Nephron (organoid): ENCODE measurements around the gene ACP6.
A peak's percentile ranks its signal among the peaks of the same experiment; 100 is the strongest.

Experiments used
- H3K27ac Mint-ChIP-seq, 3 experiments: 2 replicates each; pipeline ENCODE4 v1.8.0; 2020; ENCODE audit warnings: mixed read lengths in 3 of 3, mild to moderate bottlenecking in 2 of 3, moderate library complexity in 1 of 3
- H3K27me3 Mint-ChIP-seq: 2 replicates; pipeline ENCODE4 v1.8.0; 2021; ENCODE audit warnings: low read depth, mild to moderate bottlenecking, moderate library complexity, mixed read lengths
- H3K36me3 Mint-ChIP-seq: 2 replicates; pipeline ENCODE4 v1.8.0; 2020; ENCODE audit warnings: low read depth, mixed read lengths
- H3K4me1 Mint-ChIP-seq: 2 replicates; pipeline ENCODE4 v1.8.0; 2020; ENCODE audit warnings: mixed read lengths
- H3K4me3 Mint-ChIP-seq, 3 experiments: 2 replicates each; pipeline ENCODE4 v1.8.0; 2020; ENCODE audit warnings: mild to moderate bottlenecking in 3 of 3, mixed read lengths in 3 of 3, moderate library complexity in 2 of 3
- H3K9me3 Mint-ChIP-seq: 2 replicates; pipeline ENCODE4 v1.8.0; 2020; ENCODE audit warnings: mixed read lengths
- TF ChIP-seq, protein P1 (sequence below), 3 experiments: fragments of 200-600 bp; sonication (generic); IDR thresholded peaks; one replicate each; pipeline ENCODE4 v1.5.0; 2021; ENCODE audit warnings: antibody characterized with exemption in 3 of 3; ENCODE audit not compliant: unreplicated experiment in 3 of 3

ACP6 gene

DNA sequence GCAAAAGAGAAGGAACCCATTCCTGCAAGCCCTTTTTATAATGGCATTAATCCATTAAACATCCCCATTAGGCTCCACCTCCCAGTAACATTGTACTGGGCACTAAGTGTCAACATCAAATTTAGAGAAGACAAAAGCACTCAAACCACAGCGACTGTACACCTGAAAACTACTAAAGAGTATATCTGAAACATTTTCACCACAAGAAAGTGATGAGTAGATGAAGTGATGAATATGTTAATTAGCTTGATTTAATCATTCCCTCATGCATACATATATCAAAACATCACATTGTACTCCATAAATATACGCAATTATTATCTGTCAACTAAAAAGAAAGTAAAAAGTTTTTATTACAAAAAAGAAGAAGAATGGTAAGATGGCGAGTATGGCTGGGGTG, 26.4 kb downstream of the ACP6 start:
- peaks cover 48% of the 10 kb centered on the region for H3K36me3 Mint-ChIP-seq
- no peaks in the 10 kb centered on the region for H3K27me3 Mint-ChIP-seq
- H3K4me1 Mint-ChIP-seq = no peaks in the 10 kb centered on the region
- H3K27ac Mint-ChIP-seq = no peak overlapping the region
- TF ChIP-seq, protein P1, sequence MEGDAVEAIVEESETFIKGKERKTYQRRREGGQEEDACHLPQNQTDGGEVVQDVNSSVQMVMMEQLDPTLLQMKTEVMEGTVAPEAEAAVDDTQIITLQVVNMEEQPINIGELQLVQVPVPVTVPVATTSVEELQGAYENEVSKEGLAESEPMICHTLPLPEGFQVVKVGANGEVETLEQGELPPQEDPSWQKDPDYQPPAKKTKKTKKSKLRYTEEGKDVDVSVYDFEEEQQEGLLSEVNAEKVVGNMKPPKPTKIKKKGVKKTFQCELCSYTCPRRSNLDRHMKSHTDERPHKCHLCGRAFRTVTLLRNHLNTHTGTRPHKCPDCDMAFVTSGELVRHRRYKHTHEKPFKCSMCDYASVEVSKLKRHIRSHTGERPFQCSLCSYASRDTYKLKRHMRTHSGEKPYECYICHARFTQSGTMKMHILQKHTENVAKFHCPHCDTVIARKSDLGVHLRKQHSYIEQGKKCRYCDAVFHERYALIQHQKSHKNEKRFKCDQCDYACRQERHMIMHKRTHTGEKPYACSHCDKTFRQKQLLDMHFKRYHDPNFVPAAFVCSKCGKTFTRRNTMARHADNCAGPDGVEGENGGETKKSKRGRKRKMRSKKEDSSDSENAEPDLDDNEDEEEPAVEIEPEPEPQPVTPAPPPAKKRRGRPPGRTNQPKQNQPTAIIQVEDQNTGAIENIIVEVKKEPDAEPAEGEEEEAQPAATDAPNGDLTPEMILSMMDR (IDR thresholded peaks at IDR 0.05; ENCODE audit: unreplicated experiment in 3 of 3) = no peak
- H3K9me3 Mint-ChIP-seq = no peaks in the 10 kb centered on the region
- no peak overlapping the region for H3K4me3 Mint-ChIP-seq

DNA sequence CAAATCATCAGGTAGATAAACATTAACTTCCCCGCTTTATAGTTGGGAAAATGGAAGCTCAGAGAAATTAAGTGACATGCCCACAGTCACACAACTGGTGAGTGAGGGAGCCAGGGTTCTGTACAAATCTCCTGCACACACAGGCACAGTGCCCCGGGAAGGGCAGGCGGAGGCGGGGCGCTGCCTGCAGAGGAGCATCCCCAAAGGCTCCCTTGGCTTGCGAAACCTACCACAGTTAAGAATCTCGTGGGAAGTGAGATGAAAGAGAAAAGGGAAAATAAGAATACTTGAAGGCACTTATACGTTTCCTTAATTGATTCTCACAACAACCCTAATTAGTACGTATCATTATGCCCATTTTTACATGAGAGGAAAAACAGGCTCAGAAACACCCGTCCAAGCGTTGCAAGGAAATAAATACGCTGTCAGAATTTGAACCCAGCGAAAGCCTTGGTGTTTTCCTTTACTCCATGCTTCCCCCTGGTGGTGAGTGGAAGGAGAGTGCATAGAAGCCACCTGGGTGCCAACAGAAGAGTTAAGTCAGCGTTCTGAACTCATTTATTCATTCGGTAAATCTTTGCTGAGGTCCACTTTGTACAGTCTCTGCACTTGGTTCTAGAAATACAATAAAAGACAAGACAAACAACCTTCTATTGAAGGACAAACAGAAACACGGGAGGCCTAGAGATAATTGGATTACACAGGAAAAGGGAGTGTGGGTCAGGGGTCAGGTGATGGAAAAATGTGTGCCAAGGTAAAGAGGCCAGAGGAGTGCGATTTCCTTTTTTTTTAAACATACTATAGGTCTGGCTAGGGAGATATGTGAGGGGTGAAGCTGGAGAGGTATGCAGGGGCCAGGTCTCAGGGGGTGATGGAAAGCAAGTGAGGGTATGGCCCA, 28.4 kb downstream of the ACP6 start:
- Mint-ChIP-seq H3K27ac (peak overlapping the region in 1 of 3 experiments; percentile 2), H3K36me3 (peaks cover 43% of the 10 kb centered on the region), H3K4me3 (no peak overlapping the region), H3K9me3 (no peaks in the 10 kb centered on the region), H3K27me3 (no peaks in the 10 kb centered on the region), H3K4me1 (no peaks in the 10 kb centered on the region)
- TF ChIP-seq, protein P1 (IDR thresholded peaks at IDR 0.05; ENCODE audit: unreplicated experiment in 3 of 3) = peak; percentile 53 to 70 (median 69)

DNA sequence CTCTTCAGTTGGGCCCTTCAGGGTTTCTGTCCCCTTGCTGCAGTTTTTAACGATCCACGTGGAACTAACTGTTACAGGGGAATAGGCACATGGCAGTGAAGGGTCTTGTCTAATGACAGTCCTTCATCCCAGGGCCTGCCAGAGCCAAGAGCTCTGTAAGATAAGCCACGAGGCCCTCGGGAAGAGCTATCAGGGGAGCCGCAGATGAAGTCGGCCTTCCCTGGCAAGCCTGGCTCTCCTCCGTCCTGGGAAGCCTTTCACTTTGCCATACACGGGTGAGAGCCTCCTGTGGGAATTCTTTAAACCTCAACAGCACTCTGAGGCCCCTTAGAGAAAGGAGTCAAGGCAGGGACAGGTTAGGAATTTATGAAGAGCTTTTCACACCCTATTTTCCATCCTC, 29.0 kb downstream of the ACP6 start:
- H3K4me3 Mint-ChIP-seq = no peak overlapping the region
- no peaks in the 10 kb centered on the region for H3K4me1 Mint-ChIP-seq
- no peaks in the 10 kb centered on the region for H3K27me3 Mint-ChIP-seq
- TF ChIP-seq, protein P1 (IDR thresholded peaks at IDR 0.05; ENCODE audit: unreplicated experiment in 3 of 3) = no peak
- no peaks in the 10 kb centered on the region for H3K9me3 Mint-ChIP-seq
- no peak overlapping the region for H3K27ac Mint-ChIP-seq
- peaks cover 44% of the 10 kb centered on the region for H3K36me3 Mint-ChIP-seq

DNA sequence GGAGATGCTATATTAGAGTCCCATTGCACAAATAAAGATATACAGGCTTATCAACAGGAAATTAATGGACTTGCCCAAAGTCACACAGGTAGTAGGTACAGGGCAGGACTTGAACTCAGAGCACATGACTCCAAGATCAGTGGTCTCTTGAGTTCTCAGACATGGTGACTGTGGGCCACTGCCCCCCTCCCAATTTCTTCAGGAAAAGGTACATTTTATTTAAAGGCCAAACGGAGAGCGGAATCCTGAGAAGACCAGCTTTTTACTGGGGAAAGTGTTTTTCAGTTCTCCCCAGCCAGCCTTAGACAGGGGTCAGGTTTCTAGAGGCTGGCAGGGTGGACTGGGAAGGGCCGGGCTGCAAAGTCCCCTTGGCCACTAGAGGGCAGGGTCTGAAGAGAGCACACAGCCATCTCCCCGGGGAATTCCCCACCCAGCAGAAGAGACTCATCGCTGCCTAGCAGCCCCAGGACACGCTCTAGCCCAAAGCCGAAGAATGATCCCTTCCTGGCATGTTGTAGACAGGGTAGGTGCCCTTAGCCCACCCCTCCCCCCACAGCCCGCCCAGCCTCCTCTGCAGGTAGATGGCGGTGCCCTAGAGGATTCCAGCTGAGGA, 29.7 kb downstream of the ACP6 start:
- H3K27me3 Mint-ChIP-seq = no peaks in the 10 kb centered on the region
- TF ChIP-seq, protein P1 (IDR thresholded peaks at IDR 0.05; ENCODE audit: unreplicated experiment in 3 of 3) = peak; percentile 66 to 70 (median 69)
- H3K27ac Mint-ChIP-seq = no peak overlapping the region
- no peaks in the 10 kb centered on the region for H3K4me1 Mint-ChIP-seq
- peaks cover 43% of the 10 kb centered on the region for H3K36me3 Mint-ChIP-seq
- no peaks in the 10 kb centered on the region for H3K9me3 Mint-ChIP-seq
- H3K4me3 Mint-ChIP-seq = no peak overlapping the region

DNA sequence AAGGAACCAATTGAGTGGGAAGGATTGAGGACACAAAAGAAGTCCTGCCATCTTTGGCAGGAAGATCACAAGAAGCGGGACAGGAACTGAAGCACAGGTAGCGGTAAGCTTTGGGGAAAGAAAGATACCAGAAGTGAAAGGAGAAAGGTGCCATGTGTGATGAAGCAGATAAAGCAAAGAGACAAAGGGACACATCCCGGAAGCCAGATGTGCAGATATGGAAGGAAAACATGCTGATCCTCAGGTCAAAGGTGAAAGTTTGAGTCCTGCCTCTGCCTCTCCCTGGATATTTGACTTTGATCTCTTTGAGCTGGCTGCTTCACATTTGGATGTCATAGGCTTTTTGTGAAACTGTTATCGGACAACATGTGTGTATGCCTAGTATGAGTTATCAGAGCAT, 34.0 kb downstream of the ACP6 start:
- peaks cover 27% of the 10 kb centered on the region for H3K36me3 Mint-ChIP-seq
- TF ChIP-seq, protein P1 (IDR thresholded peaks at IDR 0.05; ENCODE audit: unreplicated experiment in 3 of 3) = no peak
- H3K27ac Mint-ChIP-seq = no peak overlapping the region
- H3K27me3 Mint-ChIP-seq = no peaks in the 10 kb centered on the region
- H3K9me3 Mint-ChIP-seq = no peaks in the 10 kb centered on the region
- no peaks in the 10 kb centered on the region for H3K4me1 Mint-ChIP-seq
- no peak overlapping the region for H3K4me3 Mint-ChIP-seq
